ENCODE measurements around the gene CARS2. TPM values are rescaled to one million over a fixed set of nuclear protein-coding genes. Genes with fewer than 3 reads are reported as not detected.

Gene CARS2
- total RNA-seq, 1 experiment from 2014 or later, result 41.9 TPM

GRCh38 chr13:110700641-110701040 lies 5.3 kb downstream of the CARS2 start:
- no peaks in the 10 kb centered on the region for H3K23me2 ChIP-seq (ENCODE audit: insufficient read length, low read depth, low read length, poor library complexity, severe bottlenecking)
- no peak overlapping the region for H2AFZ ChIP-seq (ENCODE audit: low read length)
- no peak overlapping the region for H3K4me2 ChIP-seq (ENCODE audit: insufficient read depth, insufficient read length, low read length)
- H3K4me3 Mint-ChIP-seq, result no peak overlapping the region
- H2BK20ac ChIP-seq (ENCODE audit: low read depth, low read length, poor library complexity, severe bottlenecking), result no peak overlapping the region
- H3K9me3 Mint-ChIP-seq, result no peaks in the 10 kb centered on the region
- H4K5ac ChIP-seq (ENCODE audit: insufficient read length, low read depth, low read length), result no peak overlapping the region
- H3K27ac ChIP-seq (ENCODE audit: insufficient read length, low read depth, low read length), result no peak overlapping the region
- H3K14ac ChIP-seq (ENCODE audit: insufficient read depth, low read length), result no peak overlapping the region
- no peak overlapping the region for H2BK12ac ChIP-seq (ENCODE audit: insufficient read length, low read depth, low read length)
- H3K9ac ChIP-seq (ENCODE audit: extremely low read depth, insufficient read length, low read length), result no peak overlapping the region
- no peak for DNase-seq
- H2AK5ac ChIP-seq (ENCODE audit: insufficient read length, low read length), result no peak overlapping the region
- no peaks in the 10 kb centered on the region for H3K27me3 Mint-ChIP-seq (ENCODE audit: low read depth)
- H3K56ac ChIP-seq (ENCODE audit: insufficient read length, low read depth, low read length), result no peak overlapping the region
- peaks cover 31 to 66% (median 65%) of the 10 kb centered on the region in 3 experiments for H3K36me3 Mint-ChIP-seq (ENCODE audit: insufficient read depth in 1 of 3, low read depth in 3 of 3)
- no peak overlapping the region for H3K23ac ChIP-seq (ENCODE audit: insufficient read length, low read depth, low read length)
- no peaks in the 10 kb centered on the region for H3K27me3 ChIP-seq (ENCODE audit: insufficient read depth, low read length)
- H3K79me1 ChIP-seq (ENCODE audit: insufficient read depth, low read depth, low read length, poor library complexity, severe bottlenecking), result no peaks in the 10 kb centered on the region
- H3K4me1 ChIP-seq (ENCODE audit: insufficient read depth, low read length), result no peaks in the 10 kb centered on the region
- H2BK120ac ChIP-seq (ENCODE audit: low read depth, low read length, poor library complexity, severe bottlenecking), result no peak overlapping the region
- H3K27ac Mint-ChIP-seq, result no peak overlapping the region
- no peak overlapping the region for H2BK15ac ChIP-seq (ENCODE audit: low read depth, low read length)
- no peak overlapping the region for H3T11ph ChIP-seq (ENCODE audit: low read length)
- H4K20me1 ChIP-seq (ENCODE audit: control insufficient read depth, insufficient read depth, insufficient read length), result no peaks in the 10 kb centered on the region
- no peak overlapping the region for H4K91ac ChIP-seq (ENCODE audit: insufficient read length, low read depth, low read length)
- TF ChIP-seq, protein P1, sequence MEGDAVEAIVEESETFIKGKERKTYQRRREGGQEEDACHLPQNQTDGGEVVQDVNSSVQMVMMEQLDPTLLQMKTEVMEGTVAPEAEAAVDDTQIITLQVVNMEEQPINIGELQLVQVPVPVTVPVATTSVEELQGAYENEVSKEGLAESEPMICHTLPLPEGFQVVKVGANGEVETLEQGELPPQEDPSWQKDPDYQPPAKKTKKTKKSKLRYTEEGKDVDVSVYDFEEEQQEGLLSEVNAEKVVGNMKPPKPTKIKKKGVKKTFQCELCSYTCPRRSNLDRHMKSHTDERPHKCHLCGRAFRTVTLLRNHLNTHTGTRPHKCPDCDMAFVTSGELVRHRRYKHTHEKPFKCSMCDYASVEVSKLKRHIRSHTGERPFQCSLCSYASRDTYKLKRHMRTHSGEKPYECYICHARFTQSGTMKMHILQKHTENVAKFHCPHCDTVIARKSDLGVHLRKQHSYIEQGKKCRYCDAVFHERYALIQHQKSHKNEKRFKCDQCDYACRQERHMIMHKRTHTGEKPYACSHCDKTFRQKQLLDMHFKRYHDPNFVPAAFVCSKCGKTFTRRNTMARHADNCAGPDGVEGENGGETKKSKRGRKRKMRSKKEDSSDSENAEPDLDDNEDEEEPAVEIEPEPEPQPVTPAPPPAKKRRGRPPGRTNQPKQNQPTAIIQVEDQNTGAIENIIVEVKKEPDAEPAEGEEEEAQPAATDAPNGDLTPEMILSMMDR (conservative IDR thresholded peaks at IDR 0.05), result no peak
- no peaks in the 10 kb centered on the region for H3K79me2 ChIP-seq (ENCODE audit: insufficient read depth, low read length)
- H3K4ac ChIP-seq (ENCODE audit: low read depth, low read length), result no peak overlapping the region
- peaks cover 13 to 15% of the 10 kb centered on the region in 2 experiments for H3K4me1 Mint-ChIP-seq
- no CpG with 5 or more reads among the region's 8 CpGs for whole genome bisulfite sequencing (ENCODE audit: extremely low coverage, insufficient read length, low lambda C conversion rate)
- H4K8ac ChIP-seq (replicated peaks; ENCODE audit: insufficient read length, low read depth, low read length), result no peak overlapping the region
- no peak overlapping the region for H2BK5ac ChIP-seq (ENCODE audit: insufficient read length, low read length)
- no peak overlapping the region for H3K18ac ChIP-seq (ENCODE audit: insufficient read length, low read depth, low read length)
- no peaks in the 10 kb centered on the region for H3K9me3 ChIP-seq (ENCODE audit: control insufficient read depth, low read depth, low read length)
